ENCODE measurements around the gene PPP2R2B. TPM values are rescaled to one million over a fixed set of nuclear protein-coding genes. Genes with fewer than 3 reads are reported as not detected.
"Not testable (repeated sequence)": the region's sequence is repeated elsewhere in the genome, so short reads cannot be mapped to it uniquely, and the experiment has no call there.

The PPP2R2B gene
- total RNA-seq, 4 donors from 2014 or later, result 9.4 to 29.4 (median 20.7) TPM

- Histone ChIP-seq H3K36me3 (no peaks in the 10 kb centered on the region), H3K9me3 (peaks cover 0 to 9% (median 0%) of the 10 kb centered on the region in 4 donors), H3K27ac (peak overlapping the region in 3 of 4 donors; percentile 4 to 87 (median 73)), H3K4me1 (peaks cover 0 to 31% (median 13%) of the 10 kb centered on the region in 4 donors), H3K27me3 (no peaks in the 10 kb centered on the region), H3K4me3 (no peak overlapping the region)
- WGBS, 2 donors, result 39% methylated on average over 2 of the region's 2 CpGs
- TF ChIP-seq EP300 (IDR thresholded peaks at IDR 0.05), result peak in 1 of 2 donors; percentile 60
- no peak for TF ChIP-seq CTCF (IDR thresholded peaks at IDR 0.05)
- TF ChIP-seq POLR2A (IDR thresholded peaks at IDR 0.05), result no peak
- DNase-seq (ENCODE audit: low spot score in 2 of 2), result no peak
Measured at GRCh38 chr5:146744068-146744745, 134.3 kb downstream of the PPP2R2B start.

GRCh38 chr5:146734936-146735577, 143.5 kb downstream of the PPP2R2B start:
- no peak for DNase-seq (ENCODE audit: low spot score in 2 of 2)
- Histone ChIP-seq H3K36me3 (no peaks in the 10 kb centered on the region), H3K9me3 (no peaks in the 10 kb centered on the region), H3K4me1 (peaks cover 0 to 19% (median 1%) of the 10 kb centered on the region in 4 donors), H3K4me3 (no peak overlapping the region), H3K27ac (no peak overlapping the region), H3K27me3 (no peaks in the 10 kb centered on the region)
- TF ChIP-seq CTCF (IDR thresholded peaks at IDR 0.05) (no peak), POLR2A (IDR thresholded peaks at IDR 0.05) (no peak), EP300 (IDR thresholded peaks at IDR 0.05) (no peak)
- 69 to 79% methylated on average over 5 of the region's 5 CpGs for WGBS, 2 donors

GRCh38 chr5:146732962-146733361, 145.6 kb downstream of the PPP2R2B start:
- no peak for TF ChIP-seq POLR2A (IDR thresholded peaks at IDR 0.05)
- no peak for TF ChIP-seq EP300 (IDR thresholded peaks at IDR 0.05)
- TF ChIP-seq CTCF (IDR thresholded peaks at IDR 0.05), result no peak
- H3K36me3 ChIP-seq, result peaks cover 0 to 5% (median 0%) of the 10 kb centered on the region in 3 donors
- DNase-seq (ENCODE audit: low spot score in 2 of 2), result no peak
- H3K27ac ChIP-seq, result peak overlapping the region in 1 of 4 donors; percentile 50
- peaks cover 0 to 17% (median 4%) of the 10 kb centered on the region in 4 donors for H3K9me3 ChIP-seq
- WGBS, 2 donors, result 54 to 63% methylated on average over 3 of the region's 3 CpGs
- no peaks in the 10 kb centered on the region for H3K27me3 ChIP-seq
- H3K4me3 ChIP-seq, result no peak overlapping the region
- H3K4me1 ChIP-seq, result peaks cover 0 to 19% (median 1%) of the 10 kb centered on the region in 4 donors

- no peak for DNase-seq (ENCODE audit: low spot score in 2 of 2)
- H3K4me1 ChIP-seq, result peaks cover 0 to 19% (median 1%) of the 10 kb centered on the region in 4 donors
- H3K4me3 ChIP-seq, result no peak overlapping the region
- 35 to 45% methylated on average over 5 of the region's 5 CpGs for WGBS, 2 donors
- no peaks in the 10 kb centered on the region for H3K27me3 ChIP-seq
- peaks cover 0 to 17% (median 4%) of the 10 kb centered on the region in 4 donors for H3K9me3 ChIP-seq
- peaks cover 0 to 5% (median 0%) of the 10 kb centered on the region in 3 donors for H3K36me3 ChIP-seq
- TF ChIP-seq CTCF (IDR thresholded peaks at IDR 0.05) (no peak), POLR2A (IDR thresholded peaks at IDR 0.05) (no peak), EP300 (IDR thresholded peaks at IDR 0.05) (no peak)
- H3K27ac ChIP-seq, result peak overlapping the region in 1 of 4 donors; percentile 50
Measured at GRCh38 chr5:146731909-146732659, 146.5 kb downstream of the PPP2R2B start.

- WGBS, 2 donors, result 92 to 93% methylated on average over 3 of the region's 3 CpGs
- H3K27me3 ChIP-seq, result not testable (repeated sequence)
Measured at GRCh38 chr5:146728746-146729145, 149.8 kb downstream of the PPP2R2B start.

More at GRCh38 chr5:146728746-146729145, 149.8 kb downstream of the PPP2R2B start:
- H3K27ac ChIP-seq; DNase-seq (ENCODE audit: low spot score in 2 of 2); H3K4me3 ChIP-seq; H3K36me3 ChIP-seq: not testable (repeated sequence)
- Histone ChIP-seq H3K9me3 (peaks cover 0 to 17% (median 4%) of the 10 kb centered on the region in 4 donors), H3K4me1 (peaks cover 0 to 22% (median 1%) of the 10 kb centered on the region in 4 donors)
